Activated naive CD4-positive, alpha-beta T cell treated with anti-CD3 and anti-CD28 coated beads, Interleukin-2, amount 50 U/mL, for 72 hours (primary cell): ENCODE measurements around the gene KLHL29. TPM values are rescaled to one million over a fixed set of nuclear protein-coding genes. Genes with fewer than 3 reads are reported as not detected.

Experiments
- ATAC-seq, 2 donors: fragments of 150-1000 bp; cut with Tn5 transposase; 2 replicates each; pipeline ENCODE4 v1.10.0; 2021; ENCODE audit warnings: mild to moderate bottlenecking in 2 of 2, moderate library complexity in 2 of 2
- DNase-seq, 2 donors: peaks; one replicate each; pipeline ENCODE4 v3.0.0; 2021 to 2022; ENCODE audit warnings: low spot score in 2 of 2
- H3K27ac Mint-ChIP-seq, 2 donors: one replicate each; pipeline ENCODE4 v1.8.0; 2022; ENCODE audit warnings: mild to moderate bottlenecking in 2 of 2, mixed read lengths in 2 of 2
- H3K36me3 Mint-ChIP-seq, 2 donors: one replicate each; pipeline ENCODE4 v1.8.0; 2022; ENCODE audit warnings: mixed read lengths in 2 of 2
- H3K9me3 Mint-ChIP-seq, 2 donors: one replicate each; pipeline ENCODE4 v1.8.0; 2022; ENCODE audit warnings: mixed read lengths in 2 of 2
- total RNA-seq, 2 donors: library from RNA; stranded (reverse); gene quantifications; one replicate each; pipeline ENCODE4 v1.2.3, GENCODE V29; 2022

The KLHL29 gene
- total RNA-seq, 2 donors from 2014 or later = 1.2 to 4.7 TPM

DNA sequence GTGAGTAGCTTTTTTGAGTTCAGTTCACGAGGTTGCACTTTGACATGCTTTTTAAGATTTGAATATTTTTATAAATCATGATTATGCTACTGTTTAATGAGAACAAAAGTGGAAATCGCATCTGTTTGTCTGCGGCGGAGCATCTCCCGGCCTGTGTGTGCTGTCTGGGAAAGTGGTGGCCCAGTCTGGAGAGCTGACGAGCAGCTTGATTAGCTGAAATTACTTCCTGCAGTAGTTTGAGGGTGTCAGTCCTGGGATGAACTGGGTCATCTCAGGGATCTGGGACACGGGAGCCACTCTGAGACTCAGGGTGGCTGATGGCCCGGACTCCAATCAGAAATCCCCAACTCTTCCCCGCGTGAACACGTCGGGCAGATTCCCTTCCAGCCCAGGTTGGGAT, 115.9 kb downstream of the KLHL29 start:
- Mint-ChIP-seq H3K36me3 (no peaks in the 10 kb centered on the region), H3K27ac (no peak overlapping the region), H3K9me3 (no peaks in the 10 kb centered on the region)
- no peak for ATAC-seq
- no peak for DNase-seq

DNA sequence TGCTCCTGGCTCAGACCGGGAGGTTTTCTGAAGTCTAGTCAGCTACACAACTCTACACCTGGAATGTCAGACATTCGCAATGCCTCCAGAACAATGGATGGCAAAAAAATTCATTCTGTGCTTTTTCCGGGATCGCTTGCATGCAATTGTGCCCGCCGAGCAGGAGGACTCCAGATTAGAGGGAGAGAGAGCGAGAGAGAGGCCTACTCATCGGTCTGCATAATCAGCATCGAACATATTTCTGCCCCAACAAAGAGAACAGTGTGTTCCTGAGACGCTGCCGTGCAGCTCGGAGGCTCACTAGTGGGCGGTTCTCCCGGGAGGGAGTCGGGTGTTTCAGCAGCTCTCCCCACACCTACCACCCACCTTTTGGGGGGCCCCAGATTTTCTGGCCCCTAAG, 117.1 kb downstream of the KLHL29 start:
- no peaks in the 10 kb centered on the region for H3K9me3 Mint-ChIP-seq
- no peak overlapping the region for H3K27ac Mint-ChIP-seq
- ATAC-seq (no peak), DNase-seq (no peak)
- no peaks in the 10 kb centered on the region for H3K36me3 Mint-ChIP-seq

DNA sequence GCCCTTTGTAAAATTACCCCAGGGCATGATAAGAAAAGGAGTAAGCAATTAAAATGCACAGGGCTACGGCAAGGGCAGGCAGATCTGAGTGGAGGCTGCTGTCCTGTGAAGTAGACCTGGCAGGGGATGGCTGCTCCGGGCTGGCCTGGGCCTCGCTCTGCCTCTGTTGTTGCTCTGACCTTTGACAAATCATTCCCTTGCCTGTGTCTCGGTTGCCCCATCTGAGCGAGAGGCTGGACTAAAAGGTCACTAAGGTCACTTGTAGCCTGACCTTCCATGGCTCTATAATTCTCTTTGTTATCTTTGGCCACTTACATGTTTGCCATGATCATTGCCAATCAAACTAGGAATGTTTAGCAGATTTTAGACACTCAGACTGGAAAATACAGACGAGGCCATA, 118.1 kb downstream of the KLHL29 start:
- ATAC-seq (no peak), DNase-seq (no peak)
- H3K9me3 Mint-ChIP-seq = no peaks in the 10 kb centered on the region
- H3K27ac Mint-ChIP-seq = peak overlapping the region in 1 of 2 donors; percentile 36
- no peaks in the 10 kb centered on the region for H3K36me3 Mint-ChIP-seq

DNA sequence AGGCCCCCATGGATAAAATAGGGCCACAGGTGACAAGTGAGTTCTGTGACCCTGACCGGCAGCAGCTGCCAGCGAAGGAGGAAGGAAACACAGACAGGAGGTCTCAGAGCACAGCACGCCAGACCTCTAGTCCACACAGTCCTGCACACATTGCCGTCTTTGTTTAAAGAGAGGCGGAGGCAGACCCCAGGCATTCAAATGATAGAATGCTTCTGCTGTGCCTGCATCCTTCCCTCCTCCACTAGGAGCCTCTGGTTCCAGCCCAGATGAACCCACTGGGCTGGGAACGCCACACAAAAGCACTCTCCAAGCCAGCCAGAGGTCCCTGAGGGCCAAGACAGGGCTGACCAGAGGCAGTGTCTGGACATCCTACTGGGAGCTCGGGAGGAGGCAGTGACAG, 118.7 kb downstream of the KLHL29 start:
- no peak for ATAC-seq
- Mint-ChIP-seq H3K9me3 (no peaks in the 10 kb centered on the region), H3K27ac (peak overlapping the region in 1 of 2 donors; percentile 36), H3K36me3 (no peaks in the 10 kb centered on the region)
- no peak for DNase-seq

DNA sequence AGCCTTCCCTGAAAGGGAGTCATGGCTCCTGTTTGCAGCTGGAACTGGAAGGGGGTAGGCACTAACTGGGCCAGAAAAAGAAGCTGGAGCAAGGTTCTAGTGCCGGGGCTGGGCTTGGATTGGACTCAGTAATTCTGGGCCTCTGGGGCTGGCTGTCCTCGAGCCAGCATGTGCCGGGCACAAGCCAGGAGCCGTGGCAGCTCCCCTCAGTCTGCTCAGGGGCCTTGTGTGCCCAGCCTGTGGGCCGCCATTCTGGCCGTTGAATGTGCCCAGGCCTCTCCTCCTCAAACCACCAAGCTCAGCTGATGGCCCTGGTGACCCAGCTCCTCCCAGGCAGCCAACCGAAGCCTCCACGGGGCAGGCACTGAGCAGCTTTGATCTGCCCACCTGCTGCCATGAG, 119.6 kb downstream of the KLHL29 start:
- ATAC-seq (no peak), DNase-seq (no peak)
- H3K27ac Mint-ChIP-seq = no peak overlapping the region
- no peaks in the 10 kb centered on the region for H3K36me3 Mint-ChIP-seq
- no peaks in the 10 kb centered on the region for H3K9me3 Mint-ChIP-seq

DNA sequence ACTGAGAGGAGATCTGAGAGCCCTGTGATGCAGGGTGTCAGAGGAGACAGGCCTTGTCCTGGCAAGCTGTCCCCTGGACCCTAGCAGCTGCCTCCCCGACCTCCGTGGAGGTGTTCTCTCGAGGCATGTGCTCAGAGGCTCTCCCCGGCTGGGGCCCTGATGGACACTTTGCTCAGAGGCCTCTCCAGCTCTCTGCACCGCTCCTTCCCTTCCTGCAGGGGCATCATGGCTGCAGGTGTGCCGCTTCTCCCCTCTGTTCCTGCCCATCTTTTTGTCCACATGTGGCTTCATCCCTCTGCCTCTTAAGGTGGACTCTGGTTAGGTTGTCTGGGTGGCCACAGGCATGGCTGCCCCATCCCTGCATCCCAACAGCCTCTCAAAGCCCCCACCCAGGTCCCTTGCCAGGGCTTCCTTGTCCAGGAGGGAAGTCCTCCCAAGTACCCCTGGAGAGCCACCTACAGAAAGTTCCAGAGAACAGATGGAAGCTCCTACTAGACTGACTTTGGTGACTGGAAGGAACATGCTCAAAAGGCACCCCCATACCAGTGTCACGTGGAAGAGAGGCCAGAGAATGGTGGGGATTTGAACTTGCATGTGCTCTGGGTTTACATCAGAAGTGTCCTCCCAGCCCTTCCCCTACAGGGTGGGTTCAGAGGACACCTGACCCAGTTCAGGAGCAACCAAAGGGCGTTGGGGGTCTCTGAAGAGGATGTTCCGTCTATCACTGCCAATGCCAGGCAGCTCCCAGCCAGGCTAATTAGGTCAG, 120.4 kb downstream of the KLHL29 start:
- H3K9me3 Mint-ChIP-seq = no peaks in the 10 kb centered on the region
- ATAC-seq (peak in 1 of 2 donors; percentile 40), DNase-seq (no peak)
- no peak overlapping the region for H3K27ac Mint-ChIP-seq
- H3K36me3 Mint-ChIP-seq = no peaks in the 10 kb centered on the region

DNA sequence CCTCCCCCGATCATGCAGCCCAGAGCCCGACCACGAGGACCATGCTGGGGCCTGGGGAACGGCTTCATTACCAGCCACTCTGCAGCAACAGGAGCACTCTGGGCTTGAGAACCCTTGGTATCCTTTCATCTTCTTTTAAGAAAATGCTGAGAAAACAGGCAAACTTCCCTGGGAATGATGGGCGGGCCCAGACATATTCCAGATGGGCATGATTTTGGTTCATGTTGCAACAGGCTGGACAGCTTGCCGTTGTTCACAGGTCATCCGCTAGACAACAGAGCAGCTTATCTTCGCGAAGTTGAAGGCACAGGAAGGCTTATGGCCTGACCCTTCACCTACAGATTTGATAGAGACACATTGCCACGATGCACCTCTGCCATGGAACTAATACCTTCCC, 121.0 kb downstream of the KLHL29 start:
- no peak for DNase-seq
- Mint-ChIP-seq H3K27ac (no peak overlapping the region), H3K36me3 (no peaks in the 10 kb centered on the region), H3K9me3 (no peaks in the 10 kb centered on the region)
- no peak for ATAC-seq

DNA sequence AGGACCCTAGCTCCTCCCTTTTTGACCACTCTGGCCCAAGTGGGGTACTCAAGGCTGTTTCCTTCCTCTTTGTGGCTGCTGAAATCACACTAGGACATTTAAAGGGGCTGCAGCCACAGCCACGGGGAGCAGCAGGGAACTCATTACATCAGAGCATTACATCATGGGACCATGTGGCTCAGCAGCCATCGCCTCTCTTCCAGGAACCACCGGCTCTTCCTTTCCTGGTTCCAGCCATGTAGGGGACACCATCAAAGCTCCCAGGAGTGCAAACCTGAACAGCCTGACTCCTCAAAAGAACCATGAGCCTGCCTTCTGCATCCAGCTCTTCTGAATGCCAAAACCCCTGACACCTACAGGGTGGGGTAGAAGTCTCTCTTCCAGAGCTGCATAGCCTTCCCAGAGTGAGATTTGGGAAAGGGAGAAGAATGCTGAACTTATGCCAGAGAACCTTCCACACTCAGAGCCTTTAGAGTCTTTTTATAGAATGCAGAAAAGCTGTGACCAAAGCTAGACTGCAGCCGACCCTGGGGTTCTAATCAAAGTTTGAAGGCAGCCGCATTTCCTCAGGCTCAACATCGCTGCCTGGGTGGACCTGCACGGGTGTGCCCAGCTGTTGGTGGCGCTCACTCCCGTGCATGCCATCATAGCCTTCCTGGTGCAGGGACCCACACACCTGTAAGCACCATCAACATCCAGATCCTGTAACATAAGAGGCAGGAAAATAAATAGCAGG, 121.7 kb downstream of the KLHL29 start:
- Mint-ChIP-seq H3K27ac (no peak overlapping the region), H3K9me3 (no peaks in the 10 kb centered on the region), H3K36me3 (no peaks in the 10 kb centered on the region)
- ATAC-seq = no peak
- DNase-seq = no peak

DNA sequence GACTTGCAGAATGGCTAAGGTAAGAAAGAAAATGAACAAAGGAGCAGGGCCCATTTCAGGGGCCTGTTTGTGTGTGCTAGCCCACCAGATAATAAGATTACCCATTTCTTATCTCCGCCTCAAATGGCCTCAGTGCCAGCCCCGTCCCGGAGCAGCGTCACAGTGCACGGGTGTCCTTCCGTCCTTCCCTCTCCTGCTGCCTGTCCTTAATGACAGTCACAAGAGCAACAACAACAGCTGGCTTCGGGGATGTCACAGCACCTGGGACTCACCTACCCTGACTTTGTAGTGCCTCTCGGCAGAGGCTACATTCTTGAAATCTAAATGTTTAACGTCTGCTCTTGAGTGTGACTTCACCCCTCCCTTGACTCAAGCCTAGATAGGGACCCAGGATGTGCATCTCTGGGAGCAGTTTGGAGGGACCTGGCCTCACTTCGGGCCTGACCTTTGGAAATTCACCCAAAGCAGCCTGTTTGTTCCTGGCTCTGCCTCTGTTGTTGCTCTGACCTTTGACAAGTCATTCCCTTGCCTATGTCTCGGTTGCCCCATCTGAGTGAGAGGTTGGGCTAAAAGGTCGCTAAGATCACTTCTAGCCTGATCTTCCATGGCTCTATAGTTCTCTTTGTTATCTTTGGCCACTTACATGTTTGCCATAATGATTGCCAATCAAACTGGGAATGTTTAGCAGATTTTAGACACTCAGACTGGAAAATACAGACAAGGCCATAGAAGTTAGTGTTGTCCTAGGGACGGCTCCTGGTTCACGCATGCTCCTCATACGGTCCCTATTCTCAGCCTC, 122.5 kb downstream of the KLHL29 start:
- H3K36me3 Mint-ChIP-seq = no peaks in the 10 kb centered on the region
- H3K27ac Mint-ChIP-seq = peak overlapping the region in 1 of 2 donors; percentile 36
- ATAC-seq (peak in 1 of 2 donors; percentile 11), DNase-seq (no peak)
- H3K9me3 Mint-ChIP-seq = no peaks in the 10 kb centered on the region

DNA sequence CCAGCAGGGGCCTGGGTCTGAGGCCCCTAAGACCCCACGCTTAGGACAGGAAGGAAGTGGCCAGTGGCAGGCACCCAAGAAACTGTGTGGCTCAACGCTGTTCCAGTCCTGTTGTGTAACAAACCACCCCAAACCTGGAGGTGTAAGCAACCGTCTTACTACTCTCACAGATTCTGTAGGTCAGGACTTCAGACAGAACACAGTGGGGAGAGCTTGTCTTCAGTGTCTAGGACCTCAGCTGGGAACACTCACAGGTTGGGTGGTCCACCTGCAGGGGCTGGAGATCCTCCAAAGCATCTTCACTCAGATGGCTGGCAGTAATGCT, 123.0 kb downstream of the KLHL29 start:
- no peaks in the 10 kb centered on the region for H3K36me3 Mint-ChIP-seq
- no peak for ATAC-seq
- no peaks in the 10 kb centered on the region for H3K9me3 Mint-ChIP-seq
- no peak for DNase-seq
- H3K27ac Mint-ChIP-seq = peak overlapping the region in 1 of 2 donors; percentile 36

DNA sequence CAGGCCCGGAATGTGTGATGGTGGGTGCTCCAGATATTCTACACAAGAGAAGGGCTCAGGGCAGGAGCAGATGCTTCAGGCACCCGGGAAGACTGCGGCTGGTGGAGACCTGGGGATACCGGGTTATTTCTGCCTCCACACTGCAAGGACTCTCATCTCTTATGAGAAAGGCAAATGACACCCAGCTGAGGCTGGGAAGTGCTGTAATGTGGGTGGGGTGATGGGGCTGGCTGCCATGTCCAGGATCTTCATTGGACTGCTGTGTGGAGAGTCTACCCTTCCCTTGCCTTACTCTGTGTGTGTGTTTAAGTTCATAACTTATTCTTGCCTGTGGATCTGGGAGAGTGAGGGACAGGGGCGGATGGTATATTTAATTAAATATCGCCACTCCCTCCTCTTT, 124.1 kb downstream of the KLHL29 start:
- DNase-seq = no peak
- no peak for ATAC-seq
- Mint-ChIP-seq H3K36me3 (no peaks in the 10 kb centered on the region), H3K9me3 (no peaks in the 10 kb centered on the region), H3K27ac (no peak overlapping the region)

DNA sequence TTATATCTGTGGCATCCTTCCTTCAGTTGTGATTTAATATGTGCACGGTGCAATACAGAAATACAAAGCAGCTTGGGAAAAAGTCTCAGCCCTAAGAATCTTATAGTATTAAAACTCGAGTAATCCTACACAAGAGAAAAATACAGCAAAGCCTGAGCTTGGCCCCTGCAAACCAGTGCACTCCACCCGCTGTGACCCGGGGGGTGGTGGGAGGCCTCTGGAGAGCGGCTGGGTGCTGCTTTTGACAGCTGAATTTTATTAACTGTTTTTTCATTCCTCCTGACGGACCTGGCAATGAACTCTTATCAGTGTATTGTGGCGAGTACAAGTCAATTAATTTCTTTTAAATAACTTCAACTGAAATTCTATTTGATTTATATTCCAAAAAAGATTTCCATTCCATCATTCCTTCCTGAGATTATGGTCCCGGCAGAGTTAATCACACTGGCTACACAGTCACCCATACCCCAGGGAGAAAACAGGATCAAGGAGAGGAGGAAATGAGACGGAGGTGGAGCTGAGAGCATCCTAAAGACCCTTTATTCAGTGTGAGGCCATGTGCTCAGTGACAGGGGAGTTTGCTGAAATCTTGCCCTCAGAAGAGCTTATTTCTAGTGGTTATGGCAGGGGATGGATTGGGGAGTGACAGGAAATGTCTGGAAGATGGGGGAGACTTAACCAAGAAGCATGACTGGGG, 124.8 kb downstream of the KLHL29 start:
- Mint-ChIP-seq H3K27ac (no peak overlapping the region), H3K9me3 (no peaks in the 10 kb centered on the region), H3K36me3 (no peaks in the 10 kb centered on the region)
- DNase-seq (no peak), ATAC-seq (no peak)

DNA sequence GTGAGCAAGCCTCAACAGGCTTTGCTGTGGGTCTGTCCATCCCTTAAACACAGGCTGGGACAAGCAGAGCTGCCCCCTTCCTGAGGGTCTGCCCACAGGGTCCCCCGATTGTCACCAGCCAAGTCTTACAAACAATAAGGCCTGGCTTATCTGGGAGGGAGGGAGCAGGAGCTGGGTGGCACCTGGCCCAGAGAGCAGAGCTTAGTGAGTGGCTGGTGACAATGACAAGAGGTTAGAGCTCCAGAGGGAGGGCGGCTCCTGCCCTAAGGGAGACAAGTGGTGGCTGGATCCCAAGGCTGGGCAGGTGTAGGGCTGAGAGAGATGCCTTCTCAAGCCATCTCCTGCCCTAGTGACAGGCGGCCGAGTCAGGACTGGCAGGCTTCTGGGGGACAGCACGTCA, 125.5 kb downstream of the KLHL29 start:
- ATAC-seq = no peak

DNA sequence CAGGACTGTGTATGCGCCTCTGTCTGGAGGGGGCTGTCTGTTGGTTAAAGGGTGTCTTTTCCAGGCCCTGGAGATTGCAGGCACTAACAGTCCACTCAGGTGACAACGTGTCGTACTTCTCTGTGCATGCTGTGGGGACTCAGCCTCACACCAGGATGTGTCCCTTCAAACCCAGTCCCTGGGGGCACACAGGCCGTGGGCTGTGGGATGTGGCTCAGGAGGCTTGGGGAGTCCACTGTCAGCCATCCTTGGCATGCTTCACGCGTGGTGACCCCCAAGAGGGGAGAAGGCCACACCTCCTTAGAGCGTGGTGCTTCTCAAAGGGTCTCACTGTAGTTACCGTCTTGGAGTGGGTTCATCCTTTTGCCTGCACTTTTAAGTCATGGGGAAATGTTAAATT, 127.8 kb downstream of the KLHL29 start:
- no peak for DNase-seq
- ATAC-seq = no peak
- H3K36me3 Mint-ChIP-seq = no peaks in the 10 kb centered on the region
- no peaks in the 10 kb centered on the region for H3K9me3 Mint-ChIP-seq
- no peak overlapping the region for H3K27ac Mint-ChIP-seq

More for the DNA sequence above, 125.5 kb downstream of the KLHL29 start:
- Mint-ChIP-seq H3K9me3 (no peaks in the 10 kb centered on the region), H3K36me3 (no peaks in the 10 kb centered on the region), H3K27ac (no peak overlapping the region)
- no peak for DNase-seq

DNA sequence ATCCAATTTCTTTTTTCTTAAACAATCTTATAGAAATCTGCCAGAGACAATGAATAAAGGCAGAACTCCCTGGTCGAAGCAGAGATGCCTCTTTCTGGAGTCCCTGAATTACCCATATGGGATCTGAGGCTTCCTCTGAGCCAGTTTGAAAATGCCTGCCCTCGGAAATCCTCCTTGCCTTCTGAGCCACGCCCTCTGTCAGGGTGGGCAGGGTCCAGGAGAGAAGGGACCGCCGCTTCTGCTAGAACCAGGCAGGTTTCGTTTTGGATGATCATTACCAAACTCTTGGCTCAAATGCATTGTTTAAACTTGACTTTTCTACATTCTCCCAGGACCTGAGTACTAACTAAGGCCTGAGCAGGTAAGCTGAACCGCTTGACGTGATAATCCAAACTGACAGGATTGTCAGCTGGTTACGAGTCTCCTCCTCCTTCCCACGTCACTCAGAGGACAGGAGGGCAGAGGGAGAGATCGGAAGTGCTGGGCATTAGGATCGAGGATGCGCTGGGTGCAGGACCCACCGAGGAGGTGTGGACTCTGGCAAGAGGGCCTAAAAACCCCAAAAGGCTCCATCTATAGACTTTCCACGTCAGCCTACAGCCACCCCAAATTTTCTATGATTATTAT, 128.4 kb downstream of the KLHL29 start:
- ATAC-seq (no peak), DNase-seq (no peak)
- Mint-ChIP-seq H3K27ac (no peak overlapping the region), H3K9me3 (no peaks in the 10 kb centered on the region), H3K36me3 (no peaks in the 10 kb centered on the region)
